ENCODE measurements around the gene ADGRG3.

DNA sequence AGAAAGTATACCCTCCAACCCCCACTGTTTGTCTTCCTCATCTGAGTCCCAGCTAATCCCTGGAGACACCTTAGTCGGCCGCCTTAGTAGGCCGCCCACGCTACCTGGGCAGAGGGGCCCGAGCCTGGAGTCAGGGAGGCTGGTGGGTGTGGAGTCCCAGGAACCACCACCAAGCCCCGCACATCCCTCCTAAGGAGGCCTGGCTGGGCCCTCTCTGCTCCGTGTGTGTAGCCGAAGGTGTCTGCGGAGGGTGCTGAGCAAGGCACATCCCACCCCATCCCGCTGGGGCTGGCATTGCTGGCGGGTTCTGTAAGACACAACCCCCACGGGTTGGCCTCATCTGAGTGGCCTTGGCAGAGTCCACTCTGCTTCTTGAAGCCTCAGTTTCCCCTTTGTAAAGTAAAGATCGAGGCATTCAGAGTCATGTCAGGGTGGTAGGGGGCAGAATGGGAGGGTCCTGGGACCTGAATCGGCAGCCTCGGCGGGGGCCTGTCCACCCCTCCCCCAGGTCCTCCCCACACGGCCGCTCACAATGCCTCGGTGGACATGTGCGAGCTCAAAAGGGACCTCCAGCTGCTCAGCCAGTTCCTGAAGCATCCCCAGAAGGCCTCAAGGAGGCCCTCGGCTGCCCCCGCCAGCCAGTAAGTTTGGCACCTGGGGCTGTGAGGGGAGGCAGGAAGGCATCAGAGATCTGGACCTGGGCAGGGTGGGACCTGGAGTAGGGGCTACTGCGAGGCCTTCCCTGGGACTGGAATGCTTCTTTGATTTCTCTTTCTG is 15.2 kb upstream of the ADGRG3 start:
- TF ChIP-seq, protein P1, sequence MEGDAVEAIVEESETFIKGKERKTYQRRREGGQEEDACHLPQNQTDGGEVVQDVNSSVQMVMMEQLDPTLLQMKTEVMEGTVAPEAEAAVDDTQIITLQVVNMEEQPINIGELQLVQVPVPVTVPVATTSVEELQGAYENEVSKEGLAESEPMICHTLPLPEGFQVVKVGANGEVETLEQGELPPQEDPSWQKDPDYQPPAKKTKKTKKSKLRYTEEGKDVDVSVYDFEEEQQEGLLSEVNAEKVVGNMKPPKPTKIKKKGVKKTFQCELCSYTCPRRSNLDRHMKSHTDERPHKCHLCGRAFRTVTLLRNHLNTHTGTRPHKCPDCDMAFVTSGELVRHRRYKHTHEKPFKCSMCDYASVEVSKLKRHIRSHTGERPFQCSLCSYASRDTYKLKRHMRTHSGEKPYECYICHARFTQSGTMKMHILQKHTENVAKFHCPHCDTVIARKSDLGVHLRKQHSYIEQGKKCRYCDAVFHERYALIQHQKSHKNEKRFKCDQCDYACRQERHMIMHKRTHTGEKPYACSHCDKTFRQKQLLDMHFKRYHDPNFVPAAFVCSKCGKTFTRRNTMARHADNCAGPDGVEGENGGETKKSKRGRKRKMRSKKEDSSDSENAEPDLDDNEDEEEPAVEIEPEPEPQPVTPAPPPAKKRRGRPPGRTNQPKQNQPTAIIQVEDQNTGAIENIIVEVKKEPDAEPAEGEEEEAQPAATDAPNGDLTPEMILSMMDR (IDR thresholded peaks at IDR 0.05; ENCODE audit: low read depth, low read length), result no peak
- TF ChIP-seq MYC (IDR thresholded peaks at IDR 0.05; ENCODE audit: low read depth, low read length) (no peak), MAX (IDR thresholded peaks at IDR 0.05; ENCODE audit: low read depth, low read length) (no peak), POLR2A (IDR thresholded peaks at IDR 0.05; ENCODE audit: extremely low read depth, insufficient read length) (no peak)
